Nephron progenitor cell (in vitro differentiated cells): ENCODE results near the gene PNPLA3.

Experiments
- DNase-seq: peaks from one replicate; pipeline ENCODE4 v3.0.0; 2021
- H3K27ac Mint-ChIP-seq: 2 replicates; pipeline ENCODE4 v1.8.0; 2021; ENCODE audit warnings: mild to moderate bottlenecking, moderate library complexity, mixed read lengths
- H3K27me3 Mint-ChIP-seq: 2 replicates; pipeline ENCODE4 v1.8.0; 2021; ENCODE audit warnings: mild to moderate bottlenecking, low read depth, mixed read lengths; ENCODE audit not compliant: poor library complexity
- H3K36me3 Mint-ChIP-seq: 2 replicates; pipeline ENCODE4 v1.8.0; 2021; ENCODE audit warnings: low read depth, mixed read lengths
- H3K4me1 Mint-ChIP-seq: 2 replicates; pipeline ENCODE4 v1.8.0; 2021; ENCODE audit warnings: mixed read lengths
- H3K4me3 Mint-ChIP-seq: 2 replicates; pipeline ENCODE4 v1.8.0; 2021; ENCODE audit warnings: mild to moderate bottlenecking, moderate library complexity, mixed read lengths
- H3K9me3 Mint-ChIP-seq: 2 replicates; pipeline ENCODE4 v1.8.0; 2021; ENCODE audit warnings: mild to moderate bottlenecking, moderate library complexity, mixed read lengths
- CTCF ChIP-seq: fragments of 200-600 bp; sonication (generic); IDR thresholded peaks from 2 replicates; pipeline ENCODE4 v1.5.0; 2021; ENCODE audit warnings: antibody characterized with exemption

PNPLA3 gene

GRCh38 chr22:43924877-43925276 lies 1.3 kb downstream of the PNPLA3 start:
- no peak for TF ChIP-seq CTCF
- Mint-ChIP-seq H3K36me3 (peaks cover 19% of the 10 kb centered on the region), H3K4me3 (peak overlapping the region; percentile 87), H3K4me1 (peaks cover 23% of the 10 kb centered on the region), H3K9me3 (no peaks in the 10 kb centered on the region), H3K27ac (no peak overlapping the region), H3K27me3 (peaks cover 12% of the 10 kb centered on the region)
- DNase-seq = no peak

- Mint-ChIP-seq H3K27me3 (peaks cover 11% of the 10 kb centered on the region), H3K4me1 (peaks cover 23% of the 10 kb centered on the region), H3K36me3 (peaks cover 27% of the 10 kb centered on the region), H3K27ac (peak overlapping the region; percentile 82), H3K4me3 (peak overlapping the region; percentile 87), H3K9me3 (no peaks in the 10 kb centered on the region)
- TF ChIP-seq CTCF = no peak
- DNase-seq = peak; percentile 29
These were observed 2.1 kb downstream of the PNPLA3 start for GRCh38 chr22:43925433-43926348.

GRCh38 chr22:43926349-43926710 lies 2.7 kb downstream of the PNPLA3 start:
- Mint-ChIP-seq H3K4me1 (peaks cover 23% of the 10 kb centered on the region), H3K36me3 (peaks cover 33% of the 10 kb centered on the region), H3K27ac (no peak overlapping the region), H3K9me3 (no peaks in the 10 kb centered on the region), H3K4me3 (no peak overlapping the region), H3K27me3 (peaks cover 7% of the 10 kb centered on the region)
- no peak for DNase-seq
- no peak for TF ChIP-seq CTCF

GRCh38 chr22:43928468-43928867 lies 4.9 kb downstream of the PNPLA3 start:
- no peaks in the 10 kb centered on the region for H3K9me3 Mint-ChIP-seq
- peaks cover 16% of the 10 kb centered on the region for H3K4me1 Mint-ChIP-seq
- no peak overlapping the region for H3K27ac Mint-ChIP-seq
- peaks cover 7% of the 10 kb centered on the region for H3K27me3 Mint-ChIP-seq
- H3K36me3 Mint-ChIP-seq = peaks cover 51% of the 10 kb centered on the region
- H3K4me3 Mint-ChIP-seq = no peak overlapping the region
- TF ChIP-seq CTCF = no peak
- DNase-seq = no peak

GRCh38 chr22:43928908-43929307 lies 5.3 kb downstream of the PNPLA3 start:
- Mint-ChIP-seq H3K27me3 (peaks cover 7% of the 10 kb centered on the region), H3K9me3 (no peaks in the 10 kb centered on the region), H3K4me3 (no peak overlapping the region), H3K27ac (no peak overlapping the region), H3K4me1 (peaks cover 16% of the 10 kb centered on the region), H3K36me3 (peaks cover 54% of the 10 kb centered on the region)
- no peak for TF ChIP-seq CTCF
- DNase-seq = no peak

- H3K27ac Mint-ChIP-seq = no peak overlapping the region
These were observed 8.2 kb downstream of the PNPLA3 start for GRCh38 chr22:43931771-43932170.

More at GRCh38 chr22:43931771-43932170, 8.2 kb downstream of the PNPLA3 start:
- H3K4me1 Mint-ChIP-seq = no peaks in the 10 kb centered on the region
- no peak for DNase-seq
- no peak overlapping the region for H3K4me3 Mint-ChIP-seq
- TF ChIP-seq CTCF = no peak
- no peaks in the 10 kb centered on the region for H3K9me3 Mint-ChIP-seq
- peaks cover 3% of the 10 kb centered on the region for H3K27me3 Mint-ChIP-seq
- peaks cover 64% of the 10 kb centered on the region for H3K36me3 Mint-ChIP-seq
